NCI-H1930 (cell line): ENCODE measurements around the gene GRB10.
"Not testable (repeated sequence)": the region's sequence is repeated elsewhere in the genome, so short reads cannot be mapped to it uniquely, and the experiment has no call there.

Experiments used
- DNase-seq, 2 experiments: peaks; one replicate each; lab custom pipeline; 2025; lab: John Stamatoyannopoulos, UW

The GRB10 gene

DNA sequence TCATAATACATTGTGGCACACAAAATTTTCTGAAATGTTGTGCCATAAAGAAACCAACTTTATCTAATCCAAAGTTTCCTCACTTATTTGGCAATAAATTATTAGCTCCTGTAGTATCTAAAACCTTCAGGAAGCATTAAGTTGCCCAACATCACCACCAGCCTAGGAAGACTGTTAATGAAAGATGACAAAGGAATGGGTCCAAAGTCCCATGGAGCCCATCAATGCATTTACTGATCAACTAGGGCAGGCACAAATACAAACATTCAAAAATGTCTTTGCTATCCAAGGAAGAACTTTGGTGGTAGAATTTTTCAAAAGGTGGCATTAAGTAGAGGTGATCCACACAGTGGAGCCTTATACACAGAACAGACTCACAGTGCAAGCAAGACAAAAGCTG, 4.5 kb downstream of the GRB10 start:
- no peak for DNase-seq

DNA sequence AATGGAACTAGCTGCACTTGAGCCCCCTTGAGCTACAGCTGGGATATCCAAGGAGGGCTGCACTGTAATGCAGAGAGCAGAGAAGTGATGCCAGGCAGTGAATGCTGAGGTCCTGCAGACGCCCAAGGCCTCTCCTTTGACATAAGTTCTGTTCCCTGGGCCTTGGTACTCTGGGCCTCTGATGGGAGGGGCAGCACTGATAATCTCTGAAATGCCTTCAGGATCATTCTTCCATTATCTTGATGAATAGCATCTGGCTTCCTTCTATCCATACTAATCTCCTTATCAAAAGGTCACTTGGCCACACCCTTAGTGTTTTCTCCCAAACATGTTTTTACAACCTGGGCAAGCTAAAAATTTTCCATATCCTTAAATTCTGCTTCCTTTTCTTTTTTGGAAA, 6.9 kb downstream of the GRB10 start:
- no peak for DNase-seq

DNA sequence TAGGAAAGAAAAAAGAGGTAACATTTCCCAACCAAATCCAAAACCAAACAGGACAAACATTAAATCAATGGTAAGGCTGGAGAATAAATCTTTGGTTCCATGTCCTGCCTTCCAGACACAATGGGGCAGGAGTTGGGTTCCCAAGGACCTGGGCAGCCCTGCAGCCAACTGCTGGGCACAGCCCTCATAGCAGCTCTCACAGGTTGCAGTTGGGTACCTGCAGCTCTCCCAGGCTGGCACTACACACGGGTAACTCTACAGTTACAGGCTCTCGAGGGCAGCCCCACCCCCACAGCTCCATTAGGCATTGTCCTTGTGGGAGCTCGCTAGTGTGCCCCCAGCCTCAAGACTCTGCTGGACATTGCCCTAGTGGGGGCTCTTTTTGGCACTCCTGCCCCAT, 7.5 kb downstream of the GRB10 start:
- no peak for DNase-seq

DNA sequence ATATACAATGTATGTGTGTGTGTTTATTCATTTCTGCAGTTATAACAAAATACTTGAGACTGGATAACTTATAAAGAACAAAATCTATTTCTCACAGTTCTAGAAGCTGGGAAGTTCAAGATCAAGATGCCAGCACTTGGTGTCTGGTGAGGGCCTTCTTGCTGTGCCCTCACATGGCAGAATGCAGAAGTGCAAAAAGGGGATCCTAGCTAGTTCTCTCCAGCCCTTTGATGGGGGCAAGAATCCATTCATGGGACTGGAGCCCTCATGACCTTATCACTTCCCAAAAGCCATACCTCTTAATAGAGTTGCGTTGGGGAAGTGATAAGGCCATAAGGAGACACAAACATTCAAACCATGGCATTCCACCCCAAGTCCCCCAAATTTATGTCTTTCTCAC, 8.4 kb downstream of the GRB10 start:
- DNase-seq = no peak

- DNase-seq = not testable (repeated sequence)
Measured at GRCh38 chr7:50773071-50773470, 9.6 kb downstream of the GRB10 start.

DNA sequence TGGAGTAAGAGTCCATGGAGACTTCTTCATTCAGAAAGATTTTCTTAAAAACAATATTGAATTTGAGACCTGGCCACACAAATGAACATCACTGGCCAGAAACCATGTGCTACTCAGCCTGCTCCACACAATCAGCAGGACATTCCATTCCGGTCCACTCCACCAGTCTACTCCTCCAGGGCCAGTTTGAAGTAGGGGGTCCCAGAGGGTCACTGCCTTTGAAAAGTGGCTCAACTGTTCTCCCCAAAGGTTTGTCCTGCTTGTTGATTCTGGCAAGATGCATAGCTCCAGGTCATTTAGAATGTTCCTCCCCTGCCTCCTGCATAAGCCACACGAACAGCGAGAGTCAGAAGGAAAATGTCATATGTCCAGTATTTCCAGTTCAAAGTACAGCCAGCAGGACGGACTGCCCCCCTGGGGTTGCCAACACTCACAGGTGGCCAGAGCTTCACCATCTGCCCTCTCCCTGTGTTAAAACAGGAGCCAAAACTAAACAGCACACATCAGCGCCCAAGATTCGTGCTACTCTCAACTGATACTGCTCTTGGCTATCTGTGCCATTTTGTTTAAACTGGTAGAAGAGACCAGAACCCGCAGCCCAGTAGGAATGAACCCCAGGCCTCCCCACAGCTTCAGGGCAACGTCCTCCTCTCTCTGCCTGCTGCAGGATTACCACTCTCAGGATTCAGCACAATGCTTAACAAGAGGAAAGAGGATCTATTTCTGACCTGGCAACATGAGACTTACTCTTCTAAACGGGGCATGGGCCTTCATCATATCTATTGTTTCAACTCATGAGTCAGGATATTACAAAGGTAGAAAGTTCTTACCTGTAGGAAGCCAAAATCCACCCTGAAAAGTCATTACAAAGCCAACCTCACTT, 11.3 kb downstream of the GRB10 start:
- DNase-seq = no peak

- DNase-seq = no peak
Measured at GRCh38 chr7:50768485-50769474, 13.9 kb downstream of the GRB10 start.

GRCh38 chr7:50766849-50767207, 15.9 kb downstream of the GRB10 start:
- DNase-seq = no peak

- no peak for DNase-seq
Measured at GRCh38 chr7:50766106-50766848, 16.4 kb downstream of the GRB10 start.

GRCh38 chr7:50762337-50762736, 20.4 kb downstream of the GRB10 start:
- DNase-seq = no peak

- DNase-seq = no peak
Measured at GRCh38 chr7:50761713-50762112, 21.0 kb downstream of the GRB10 start.

GRCh38 chr7:50757703-50758390, 24.8 kb downstream of the GRB10 start:
- no peak for DNase-seq

GRCh38 chr7:50756180-50756579, 26.5 kb downstream of the GRB10 start:
- no peak for DNase-seq

- no peak for DNase-seq
Measured at GRCh38 chr7:50754684-50755083, 28.0 kb downstream of the GRB10 start.

DNA sequence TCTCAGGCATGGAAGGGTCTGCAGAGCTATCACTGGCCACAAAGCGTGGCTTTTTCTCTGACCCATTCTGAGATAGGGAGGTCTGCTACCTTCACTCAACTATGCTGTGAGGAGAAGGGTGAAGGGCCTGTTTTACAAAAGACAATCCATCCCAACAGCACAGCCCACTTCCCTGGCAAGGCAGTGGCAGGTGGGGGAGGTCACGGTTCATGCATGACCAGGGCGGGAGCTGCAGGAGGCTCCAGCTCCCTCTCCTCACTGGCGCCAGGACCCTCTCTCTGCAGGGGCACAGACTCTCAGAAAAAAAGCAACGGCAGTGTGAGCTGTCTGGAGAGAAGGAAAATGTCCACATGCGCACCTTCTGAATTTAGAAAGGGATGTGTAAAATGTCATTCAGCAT, 28.5 kb downstream of the GRB10 start:
- no peak for DNase-seq

DNA sequence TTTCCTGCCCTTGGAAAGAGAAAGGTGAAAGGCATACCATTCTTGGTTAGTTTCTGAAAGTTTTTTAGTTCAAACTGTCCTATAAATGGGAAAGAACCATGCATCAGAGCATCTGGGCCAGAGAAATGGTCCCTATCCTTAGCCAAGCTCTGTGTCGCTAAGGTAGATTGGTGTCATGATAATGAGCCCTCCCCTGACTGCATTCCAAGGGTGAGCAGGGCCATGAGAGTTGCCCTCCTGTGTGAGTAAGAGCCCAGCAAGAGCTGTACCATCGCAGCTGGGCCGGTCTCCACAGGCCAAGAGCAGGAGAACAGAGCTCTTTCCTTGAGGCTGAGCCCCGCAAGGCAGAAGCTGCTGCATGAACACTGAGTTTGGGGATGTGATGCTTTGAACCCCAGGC, 30.3 kb downstream of the GRB10 start:
- DNase-seq = no peak

DNA sequence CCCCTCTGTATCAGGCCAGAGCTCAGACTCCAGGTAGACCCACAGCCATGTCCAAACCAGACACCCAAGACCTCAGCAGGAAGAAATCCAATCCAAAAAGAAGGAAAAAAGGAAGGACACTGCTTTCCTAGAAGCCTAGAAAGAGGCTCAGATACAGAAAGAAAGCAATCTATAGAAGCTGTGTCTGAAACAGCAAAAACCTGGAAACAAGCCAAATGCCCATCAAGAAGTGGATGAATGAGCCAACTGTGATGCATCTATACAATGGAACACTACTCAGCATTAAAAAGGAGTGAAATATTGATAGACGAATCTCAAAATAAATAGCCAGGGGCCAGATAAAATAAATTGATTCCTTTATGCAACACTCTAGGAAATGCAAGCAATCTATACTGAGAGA, 31.6 kb downstream of the GRB10 start:
- no peak for DNase-seq

- DNase-seq = no peak
Measured at GRCh38 chr7:50749896-50750295, 32.8 kb downstream of the GRB10 start.

DNA sequence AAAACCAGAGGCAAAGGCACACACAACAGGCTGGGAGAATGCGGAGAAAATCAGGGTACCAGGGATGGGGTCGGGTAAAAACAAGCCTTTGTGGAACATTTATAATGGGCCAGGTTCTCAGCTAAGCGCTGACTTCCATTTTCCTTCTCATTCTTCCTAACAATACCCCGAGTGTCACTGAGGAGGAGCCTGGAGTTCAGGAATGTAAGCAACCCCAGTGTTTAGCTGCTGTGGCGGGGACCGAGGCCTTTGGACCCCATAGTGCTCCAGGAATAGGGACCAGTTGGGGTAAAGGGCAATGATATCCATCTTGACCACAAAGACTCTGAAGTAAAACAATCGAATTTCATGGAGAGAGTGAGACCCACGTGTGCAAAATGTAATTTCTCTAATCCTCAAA, 34.2 kb downstream of the GRB10 start:
- DNase-seq = no peak

DNA sequence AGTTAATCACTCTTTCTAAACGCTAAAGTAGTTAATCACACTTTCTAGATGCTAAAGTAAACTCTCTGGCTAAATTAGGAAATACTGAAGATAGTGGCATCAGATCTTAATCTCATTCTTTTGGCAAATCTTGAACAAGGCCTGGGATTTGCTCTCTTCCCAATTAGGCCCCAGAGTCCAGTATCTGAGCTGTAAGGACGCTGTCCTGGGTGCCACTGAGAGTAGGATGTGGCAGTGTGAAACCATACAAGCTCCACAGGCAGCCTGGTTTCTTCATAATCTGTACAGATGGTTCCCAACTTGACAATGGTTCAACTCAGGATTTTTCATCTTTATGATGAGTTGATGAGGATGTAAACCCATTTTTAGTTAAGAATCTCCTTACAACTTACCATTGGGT, 36.9 kb downstream of the GRB10 start:
- no peak for DNase-seq

DNA sequence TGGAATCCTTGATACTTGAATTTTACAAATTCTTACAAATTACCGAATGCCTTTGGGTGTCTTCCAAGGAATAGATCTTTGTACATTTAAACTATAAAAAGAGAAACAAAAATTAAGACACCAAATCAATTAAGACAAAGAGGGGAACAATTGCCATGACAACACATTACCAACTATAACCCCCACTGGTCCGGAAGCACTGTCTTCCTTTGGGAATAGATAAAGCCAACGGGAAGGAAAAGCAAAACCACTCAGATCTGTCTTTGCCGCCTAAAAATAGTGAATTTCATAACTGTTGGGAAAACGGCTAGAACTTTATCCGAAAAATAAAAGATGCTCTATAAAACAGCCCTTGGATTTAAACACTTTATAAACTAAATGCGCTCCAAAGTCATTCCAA, 37.4 kb downstream of the GRB10 start:
- no peak for DNase-seq

DNA sequence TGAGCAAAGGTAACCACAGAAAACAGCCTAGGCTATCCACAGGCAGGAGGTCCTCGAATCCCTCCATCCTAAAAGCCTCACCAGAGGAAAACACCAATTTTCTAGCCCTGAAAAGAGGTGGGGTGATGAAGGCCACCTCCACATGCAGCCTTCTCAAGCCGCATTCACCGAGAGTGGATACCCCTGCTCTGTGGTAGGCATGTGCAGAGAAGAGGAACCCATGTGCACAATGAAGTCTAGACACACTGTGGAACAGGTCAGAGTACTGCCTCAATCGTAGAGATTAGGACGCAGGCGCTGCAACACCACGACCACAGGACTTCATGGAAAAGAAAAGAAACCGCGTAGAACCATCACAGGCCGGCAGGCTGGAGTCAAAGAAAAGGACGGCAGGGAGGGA, 38.8 kb downstream of the GRB10 start:
- DNase-seq = no peak
